HCT116 (cell line): Measurements from ENCODE around the gene RBM34.

Experiments used
- ATF3 ChIP-seq: IDR thresholded peaks from 2 replicates; pipeline ENCODE4 v1.6.1; 2012
- CTCF ChIP-seq, 3 experiments: fragments of 200-600 bp in 1 of 3; sonication (generic) in 1 of 3; IDR thresholded peaks in 2 of 3; conservative IDR thresholded peaks in 1 of 3; 2 replicates each; pipeline ENCODE4 v1.5.1; 2012 to 2017; ENCODE audit warnings: low read depth in 2 of 3, low read length in 2 of 3, antibody characterized with exemption in 1 of 3, borderline replicate concordance in 1 of 3, control low read depth in 1 of 3, mild to moderate bottlenecking in 1 of 3, mixed read lengths in 1 of 3, mixed run types in 1 of 3, moderate library complexity in 1 of 3; ENCODE audit not compliant: insufficient read depth in 1 of 3
- POLR2A ChIP-seq: IDR thresholded peaks from 2 replicates; pipeline ENCODE4 v1.7.0; 2011; ENCODE audit warnings: borderline replicate concordance; ENCODE audit not compliant: insufficient read depth, insufficient read length; ENCODE audit errors: extremely low read depth
- ZFX ChIP-seq: fragments of 450-650 bp; IDR thresholded peaks from 2 replicates; pipeline ENCODE4 v1.6.1; 2017

- TF ChIP-seq CTCF (IDR thresholded peaks at IDR 0.05 in 2 of 3, conservative IDR thresholded peaks at IDR 0.05 in 1 of 3; ENCODE audit: borderline replicate concordance in 1 of 3, insufficient read depth in 1 of 3, low read depth in 2 of 3, low read length in 2 of 3) (no peak), ZFX (no peak), POLR2A (no peak), ATF3 (no peak)
Observed at GRCh38 chr1:235136111-235136510, 24.9 kb downstream of the RBM34 start.
